HFFc6 (cell line): ENCODE measurements around the gene SLC26A11. TPM values are rescaled to one million over a fixed set of nuclear protein-coding genes. Genes with fewer than 3 reads are reported as not detected.

Experiments
- DNase-seq: peaks from one replicate; pipeline ENCODE4 v3.0.0-alpha.2; 2018
- H3K27ac Mint-ChIP-seq: 2 replicates; pipeline ENCODE4 v1.8.0; 2020; ENCODE audit warnings: mild to moderate bottlenecking, mixed read lengths
- H3K27me3 Mint-ChIP-seq: 2 replicates; pipeline ENCODE4 v1.8.0; 2021; ENCODE audit warnings: mild to moderate bottlenecking, moderate library complexity, mixed read lengths; ENCODE audit not compliant: insufficient read depth
- H3K36me3 Mint-ChIP-seq: 2 replicates; pipeline ENCODE4 v1.8.0; 2021; ENCODE audit warnings: low read depth, mixed read lengths
- H3K4me1 Mint-ChIP-seq: 2 replicates; pipeline ENCODE4 v1.8.0; 2020; ENCODE audit warnings: low read depth, mixed read lengths
- H3K4me3 Mint-ChIP-seq: 2 replicates; pipeline ENCODE4 v1.8.0; 2020; ENCODE audit warnings: mild to moderate bottlenecking, moderate library complexity, mixed read lengths
- H3K9me3 Mint-ChIP-seq: 2 replicates; pipeline ENCODE4 v1.8.0; 2020; ENCODE audit warnings: mild to moderate bottlenecking, mixed read lengths
- total RNA-seq, 6 experiments: library from RNA; stranded (reverse); fragmentation: NEBNext Ultra II Directional; extraction: Animal tissue kit (Norgen Biotek cat#: 25700); gene quantifications; 2 replicates in 1 of 6; 3 replicates in 5 of 6; pipeline ENCODE4 v1.2.3, GENCODE V29; 2021
- TF ChIP-seq, protein P1 (sequence below): fragments of 200-600 bp; sonication (generic); IDR thresholded peaks from 2 replicates; pipeline ENCODE4 v1.5.0; 2021; ENCODE audit warnings: antibody characterized with exemption, mild to moderate bottlenecking

The SLC26A11 gene
- total RNA-seq, 6 experiments from 2014 or later: 11.4 to 13.6 (median 12.5) TPM

DNA sequence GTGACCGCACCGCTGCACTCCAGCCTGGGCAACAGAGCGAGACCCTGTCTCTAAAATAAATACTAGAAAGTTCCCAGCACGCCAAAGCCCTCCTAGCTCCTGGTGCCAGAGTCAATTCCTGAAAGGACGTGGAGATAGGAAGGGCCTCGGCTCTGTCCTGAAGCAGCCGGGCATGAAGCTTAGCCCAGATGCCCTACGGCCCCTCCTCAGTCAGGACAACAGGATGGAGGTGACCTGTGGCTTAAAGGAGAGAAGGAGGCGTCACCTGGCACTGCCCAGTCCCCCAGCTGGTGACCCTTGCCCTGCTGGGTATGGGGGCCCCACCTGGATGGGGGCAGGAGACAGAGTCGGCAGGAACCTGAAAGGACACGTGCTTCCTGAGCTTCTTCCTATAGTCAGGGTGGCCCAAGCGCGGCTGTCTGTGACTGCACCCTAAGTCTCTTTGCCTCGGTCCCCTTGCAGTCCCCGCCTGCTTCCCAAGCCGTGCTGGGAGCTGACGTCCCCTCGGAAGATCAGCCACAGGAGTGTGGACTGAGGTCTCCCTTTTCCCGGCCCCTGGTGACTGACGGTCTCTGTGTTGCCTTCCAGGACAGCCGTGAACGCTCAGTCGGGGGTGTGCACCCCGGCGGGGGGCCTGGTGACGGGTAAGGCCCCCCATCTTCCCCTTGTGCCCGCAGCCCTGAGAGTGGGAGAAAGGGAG, 25.5 kb downstream of the SLC26A11 start:
- no peak for DNase-seq
- TF ChIP-seq, protein P1, sequence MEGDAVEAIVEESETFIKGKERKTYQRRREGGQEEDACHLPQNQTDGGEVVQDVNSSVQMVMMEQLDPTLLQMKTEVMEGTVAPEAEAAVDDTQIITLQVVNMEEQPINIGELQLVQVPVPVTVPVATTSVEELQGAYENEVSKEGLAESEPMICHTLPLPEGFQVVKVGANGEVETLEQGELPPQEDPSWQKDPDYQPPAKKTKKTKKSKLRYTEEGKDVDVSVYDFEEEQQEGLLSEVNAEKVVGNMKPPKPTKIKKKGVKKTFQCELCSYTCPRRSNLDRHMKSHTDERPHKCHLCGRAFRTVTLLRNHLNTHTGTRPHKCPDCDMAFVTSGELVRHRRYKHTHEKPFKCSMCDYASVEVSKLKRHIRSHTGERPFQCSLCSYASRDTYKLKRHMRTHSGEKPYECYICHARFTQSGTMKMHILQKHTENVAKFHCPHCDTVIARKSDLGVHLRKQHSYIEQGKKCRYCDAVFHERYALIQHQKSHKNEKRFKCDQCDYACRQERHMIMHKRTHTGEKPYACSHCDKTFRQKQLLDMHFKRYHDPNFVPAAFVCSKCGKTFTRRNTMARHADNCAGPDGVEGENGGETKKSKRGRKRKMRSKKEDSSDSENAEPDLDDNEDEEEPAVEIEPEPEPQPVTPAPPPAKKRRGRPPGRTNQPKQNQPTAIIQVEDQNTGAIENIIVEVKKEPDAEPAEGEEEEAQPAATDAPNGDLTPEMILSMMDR: no peak
- Mint-ChIP-seq H3K4me3 (no peak overlapping the region), H3K9me3 (no peaks in the 10 kb centered on the region), H3K27ac (no peak overlapping the region), H3K4me1 (no peaks in the 10 kb centered on the region), H3K36me3 (peaks cover 16% of the 10 kb centered on the region; the same call in 1 of the 2 replicates), H3K27me3 (no peaks in the 10 kb centered on the region)

DNA sequence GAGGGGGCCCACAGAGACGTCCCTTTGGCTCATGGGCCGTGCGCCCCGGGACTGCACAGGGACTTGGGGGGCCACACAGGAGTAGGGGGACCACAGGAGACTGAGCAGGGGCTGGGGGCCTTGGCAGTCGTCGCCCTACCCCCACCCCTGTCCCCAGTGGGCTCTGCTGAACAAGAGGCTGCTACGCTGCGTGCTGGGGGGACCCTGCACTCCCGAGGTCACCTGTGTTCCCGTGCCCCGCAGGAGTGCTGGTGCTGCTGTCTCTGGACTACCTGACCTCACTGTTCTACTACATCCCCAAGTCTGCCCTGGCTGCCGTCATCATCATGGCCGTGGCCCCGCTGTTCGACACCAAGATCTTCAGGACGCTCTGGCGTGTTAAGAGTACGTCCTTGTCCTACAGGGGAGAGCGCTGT, 26.0 kb downstream of the SLC26A11 start:
- Mint-ChIP-seq H3K4me3 (no peak overlapping the region), H3K9me3 (no peaks in the 10 kb centered on the region), H3K4me1 (no peaks in the 10 kb centered on the region), H3K27ac (no peak overlapping the region), H3K36me3 (peaks cover 15% of the 10 kb centered on the region; the same call in 1 of the 2 replicates), H3K27me3 (no peaks in the 10 kb centered on the region)
- DNase-seq: no peak
- TF ChIP-seq, protein P1: no peak

DNA sequence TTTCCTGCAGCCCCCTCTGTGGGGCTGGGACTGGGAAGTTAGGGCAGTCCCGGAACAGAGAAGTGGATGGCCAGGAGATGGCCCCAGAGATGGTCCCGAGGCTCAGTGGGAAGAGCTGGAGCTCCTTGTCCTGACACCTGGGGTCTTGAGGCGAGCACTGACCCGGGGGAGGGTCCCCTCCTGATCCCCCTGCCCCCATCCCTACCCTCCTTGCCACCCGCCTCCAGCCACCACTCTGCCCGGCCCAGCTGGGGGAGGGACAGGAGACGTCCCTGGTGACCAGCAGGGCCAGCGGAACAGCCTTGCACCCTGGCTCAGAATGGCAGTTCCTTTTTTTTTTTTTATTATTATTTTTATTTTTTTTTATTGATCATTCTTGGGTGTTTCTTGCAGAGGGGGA, 26.5 kb downstream of the SLC26A11 start:
- Mint-ChIP-seq H3K27ac (no peak overlapping the region), H3K4me1 (no peaks in the 10 kb centered on the region), H3K9me3 (no peaks in the 10 kb centered on the region), H3K27me3 (no peaks in the 10 kb centered on the region), H3K36me3 (peaks cover 10% of the 10 kb centered on the region; the same call in 1 of the 2 replicates), H3K4me3 (no peak overlapping the region)
- DNase-seq: no peak
- TF ChIP-seq, protein P1: no peak

DNA sequence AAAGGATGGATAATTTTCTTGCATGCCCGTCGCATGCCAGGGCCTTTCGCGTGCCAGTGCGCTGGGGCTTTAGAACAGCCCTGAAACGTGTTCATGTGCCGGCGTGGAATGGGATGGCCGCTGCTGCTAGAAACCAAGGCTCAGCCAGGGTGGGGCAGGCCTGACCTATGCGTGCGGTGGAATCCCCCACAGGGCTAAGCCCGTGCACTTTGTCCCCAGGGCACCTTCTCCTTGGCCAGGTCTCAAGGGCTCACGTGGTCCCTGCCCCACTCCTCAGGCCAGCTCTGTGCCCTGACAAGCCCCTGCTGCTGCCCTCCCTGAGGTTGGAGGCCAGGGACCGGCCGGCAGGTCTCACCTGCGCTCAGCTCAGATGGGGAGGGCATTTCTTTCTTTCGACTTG, 27.3 kb downstream of the SLC26A11 start:
- no peak for DNase-seq
- H3K4me1 Mint-ChIP-seq: no peaks in the 10 kb centered on the region
- TF ChIP-seq, protein P1: no peak
- no peaks in the 10 kb centered on the region for H3K27me3 Mint-ChIP-seq
- H3K9me3 Mint-ChIP-seq: no peaks in the 10 kb centered on the region
- peaks cover 2% of the 10 kb centered on the region; the same call in 1 of the 2 replicates for H3K36me3 Mint-ChIP-seq
- no peak overlapping the region for H3K4me3 Mint-ChIP-seq
- H3K27ac Mint-ChIP-seq: no peak overlapping the region

DNA sequence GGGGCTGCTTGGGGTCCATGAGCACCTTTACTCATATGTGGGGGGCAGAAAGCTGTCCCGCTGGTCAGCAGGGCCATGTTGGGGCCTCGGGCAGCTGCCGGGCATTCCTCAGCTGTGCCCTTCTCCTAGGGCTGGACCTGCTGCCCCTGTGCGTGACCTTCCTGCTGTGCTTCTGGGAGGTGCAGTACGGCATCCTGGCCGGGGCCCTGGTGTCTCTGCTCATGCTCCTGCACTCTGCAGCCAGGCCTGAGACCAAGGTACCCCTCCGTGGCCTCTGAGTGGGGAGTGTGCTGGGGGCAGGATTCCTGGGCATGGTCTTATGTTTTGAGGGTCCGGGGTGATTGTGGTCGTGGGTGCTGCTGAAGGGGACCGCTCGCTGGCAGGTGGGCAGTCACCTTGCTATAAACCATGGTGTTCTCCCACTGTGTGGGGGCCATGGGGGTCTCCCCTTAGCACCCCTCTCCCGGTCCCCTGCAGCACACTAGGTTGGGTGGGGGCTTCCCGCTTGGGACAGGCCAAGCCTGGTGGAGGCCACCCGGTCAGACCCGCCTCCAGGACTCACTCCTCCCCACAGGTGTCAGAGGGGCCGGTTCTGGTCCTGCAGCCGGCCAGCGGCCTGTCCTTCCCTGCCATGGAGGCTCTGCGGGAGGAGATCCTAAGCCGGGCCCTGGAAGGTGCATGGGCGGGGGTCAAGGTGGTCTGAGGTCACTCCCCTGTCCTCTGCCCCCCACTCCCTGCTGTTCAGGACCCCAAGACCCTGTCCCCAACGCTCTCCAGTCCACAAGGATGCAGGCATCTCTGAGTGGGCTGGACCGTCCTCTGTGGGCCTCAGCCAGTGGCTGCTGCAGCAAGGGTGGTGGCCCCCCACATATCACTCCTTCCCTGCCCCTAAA, 28.0 kb downstream of the SLC26A11 start:
- no peak for DNase-seq
- H3K36me3 Mint-ChIP-seq: no peaks in the 10 kb centered on the region; the same call in 1 of the 2 replicates
- peaks cover 1% of the 10 kb centered on the region; the same call in 1 of the 2 replicates for H3K4me1 Mint-ChIP-seq
- H3K9me3 Mint-ChIP-seq: no peaks in the 10 kb centered on the region
- no peak overlapping the region for H3K27ac Mint-ChIP-seq
- no peak overlapping the region for H3K4me3 Mint-ChIP-seq
- no peaks in the 10 kb centered on the region for H3K27me3 Mint-ChIP-seq
- TF ChIP-seq, protein P1: no peak
